Loucy (cell line): ENCODE results near the gene CSAD.
A peak's percentile ranks its signal among the peaks of the same experiment; 100 is the strongest.

Experiments
- H2AFZ ChIP-seq: fragments of 200-600 bp; sonication (generic); 2 replicates; pipeline ENCODE4 v1.6.0; 2016; ENCODE audit warnings: antibody characterized with exemption, mild to moderate bottlenecking, low read length, moderate library complexity
- H3F3A ChIP-seq: fragments of 200-600 bp; 2 replicates; pipeline ENCODE4 v1.6.0; 2016; ENCODE audit warnings: antibody characterized with exemption, low read depth, mild to moderate bottlenecking
- H3K27me3 ChIP-seq: fragments of 200-600 bp; sonication (generic); 2 replicates; pipeline ENCODE4 v1.6.1; 2014; ENCODE audit warnings: low read length, mild to moderate bottlenecking; ENCODE audit not compliant: insufficient read depth, poor library complexity, severe bottlenecking
- H3K36me3 ChIP-seq: fragments of 200-600 bp; sonication (generic); 2 replicates; pipeline ENCODE4 v1.6.1; 2016; ENCODE audit warnings: low read length; ENCODE audit not compliant: insufficient read depth
- H3K4me1 ChIP-seq: fragments of 200-600 bp; sonication (generic); 2 replicates; pipeline ENCODE4 v1.5.1; 2014; ENCODE audit warnings: low read length, mild to moderate bottlenecking; ENCODE audit not compliant: insufficient read depth, poor library complexity, severe bottlenecking
- H3K4me2 ChIP-seq: fragments of 200-600 bp; sonication (generic); 2 replicates; pipeline ENCODE4 v1.6.0; 2014; ENCODE audit warnings: antibody characterized with exemption, low read length, low read depth, mild to moderate bottlenecking; ENCODE audit not compliant: poor library complexity, severe bottlenecking
- H3K4me3 ChIP-seq: fragments of 200-600 bp; sonication (generic); 2 replicates; pipeline ENCODE4 v1.5.1; 2014; ENCODE audit warnings: low read length, mild to moderate bottlenecking, mixed read lengths; ENCODE audit not compliant: poor library complexity, severe bottlenecking
- H3K79me2 ChIP-seq: fragments of 200-600 bp; sonication (generic); 2 replicates; pipeline ENCODE4 v1.6.1; 2014; ENCODE audit warnings: low read length; ENCODE audit not compliant: insufficient read depth
- H3K9ac ChIP-seq: fragments of 200-600 bp; sonication (generic); 2 replicates; pipeline ENCODE4 v1.6.0; 2014; ENCODE audit warnings: mild to moderate bottlenecking, low read depth, low read length, moderate library complexity; ENCODE audit not compliant: poor library complexity, severe bottlenecking
- H3K9me2 ChIP-seq: fragments of 200-600 bp; sonication (generic); replicated peaks from 2 replicates; pipeline ENCODE4 v1.6.1; 2016; ENCODE audit warnings: low read depth, low read length, mixed read lengths
- H3K9me3 ChIP-seq: fragments of 200-600 bp; sonication (generic); 2 replicates; pipeline ENCODE4 v1.6.1; 2014; ENCODE audit warnings: mild to moderate bottlenecking, antibody characterized with exemption, low read length, low read depth; ENCODE audit not compliant: insufficient read depth
- H4K20me1 ChIP-seq: fragments of 200-600 bp; sonication (generic); 2 replicates; pipeline ENCODE4 v1.6.0; 2014; ENCODE audit warnings: antibody characterized with exemption, low read length, mild to moderate bottlenecking; ENCODE audit not compliant: insufficient read depth, poor library complexity, severe bottlenecking
- EZH2phosphoT487 ChIP-seq: fragments of 200-600 bp; IDR thresholded peaks from 2 replicates; pipeline ENCODE4 v1.6.1; 2018; ENCODE audit warnings: antibody characterized with exemption, mild to moderate bottlenecking, moderate library complexity, borderline replicate concordance
- TF ChIP-seq, protein P1 (sequence below): fragments of 200-600 bp; sonication (generic); conservative IDR thresholded peaks from 2 replicates; pipeline ENCODE4 v1.5.1; 2014; ENCODE audit warnings: mild to moderate bottlenecking, antibody characterized with exemption, low read length

Gene CSAD

DNA sequence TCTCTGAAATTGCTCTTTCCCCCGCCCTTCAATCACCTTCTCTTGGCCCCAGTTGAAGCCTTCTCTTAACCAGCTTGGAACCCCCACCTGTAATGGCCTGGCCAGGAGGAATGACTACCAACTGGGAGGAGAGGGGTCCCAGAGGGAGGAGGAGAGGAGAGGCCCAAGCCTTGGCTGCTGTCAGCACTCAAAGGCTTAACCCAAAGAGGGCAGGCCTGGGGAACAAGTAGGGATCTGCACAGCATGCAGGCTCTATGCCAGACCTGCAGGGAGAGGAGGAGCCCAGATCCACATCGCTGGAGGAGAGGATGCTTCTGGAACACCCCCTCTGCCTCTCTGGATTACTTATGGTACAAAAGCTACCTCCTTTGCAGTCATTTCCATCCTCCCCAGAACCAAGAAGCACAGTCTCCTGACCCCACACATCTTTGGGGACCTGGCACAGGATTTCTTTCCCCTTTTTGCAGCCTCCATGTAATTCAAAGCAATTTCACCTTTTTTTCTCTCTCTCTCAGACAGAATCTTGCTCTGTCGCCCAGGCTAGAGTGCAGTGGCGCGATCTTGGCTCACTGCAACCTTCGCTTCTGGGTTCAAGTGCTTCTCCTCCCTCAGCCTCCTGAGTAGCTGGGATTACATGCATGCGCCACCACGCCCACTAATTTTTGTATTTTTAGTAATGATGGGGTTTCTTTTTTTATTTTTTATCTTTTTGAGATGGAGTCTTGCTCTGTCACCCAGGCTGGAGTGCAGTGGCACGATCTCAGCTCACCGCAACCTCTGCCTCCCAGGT, 45.1 kb upstream of the CSAD start:
- Histone ChIP-seq H3K79me2 (no peaks in the 10 kb centered on the region), H3K27me3 (no peaks in the 10 kb centered on the region), H2AFZ (no peak overlapping the region), H3K9me2 (no peaks in the 10 kb centered on the region), H3K9ac (no peak overlapping the region), H3F3A (peaks cover 12% of the 10 kb centered on the region), H4K20me1 (no peaks in the 10 kb centered on the region), H3K36me3 (no peaks in the 10 kb centered on the region), H3K4me2 (no peak overlapping the region), H3K9me3 (no peaks in the 10 kb centered on the region), H3K4me1 (peaks cover 36% of the 10 kb centered on the region), H3K4me3 (no peak overlapping the region)
- no peak for TF ChIP-seq EZH2phosphoT487
- TF ChIP-seq, protein P1, sequence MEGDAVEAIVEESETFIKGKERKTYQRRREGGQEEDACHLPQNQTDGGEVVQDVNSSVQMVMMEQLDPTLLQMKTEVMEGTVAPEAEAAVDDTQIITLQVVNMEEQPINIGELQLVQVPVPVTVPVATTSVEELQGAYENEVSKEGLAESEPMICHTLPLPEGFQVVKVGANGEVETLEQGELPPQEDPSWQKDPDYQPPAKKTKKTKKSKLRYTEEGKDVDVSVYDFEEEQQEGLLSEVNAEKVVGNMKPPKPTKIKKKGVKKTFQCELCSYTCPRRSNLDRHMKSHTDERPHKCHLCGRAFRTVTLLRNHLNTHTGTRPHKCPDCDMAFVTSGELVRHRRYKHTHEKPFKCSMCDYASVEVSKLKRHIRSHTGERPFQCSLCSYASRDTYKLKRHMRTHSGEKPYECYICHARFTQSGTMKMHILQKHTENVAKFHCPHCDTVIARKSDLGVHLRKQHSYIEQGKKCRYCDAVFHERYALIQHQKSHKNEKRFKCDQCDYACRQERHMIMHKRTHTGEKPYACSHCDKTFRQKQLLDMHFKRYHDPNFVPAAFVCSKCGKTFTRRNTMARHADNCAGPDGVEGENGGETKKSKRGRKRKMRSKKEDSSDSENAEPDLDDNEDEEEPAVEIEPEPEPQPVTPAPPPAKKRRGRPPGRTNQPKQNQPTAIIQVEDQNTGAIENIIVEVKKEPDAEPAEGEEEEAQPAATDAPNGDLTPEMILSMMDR: no peak

DNA sequence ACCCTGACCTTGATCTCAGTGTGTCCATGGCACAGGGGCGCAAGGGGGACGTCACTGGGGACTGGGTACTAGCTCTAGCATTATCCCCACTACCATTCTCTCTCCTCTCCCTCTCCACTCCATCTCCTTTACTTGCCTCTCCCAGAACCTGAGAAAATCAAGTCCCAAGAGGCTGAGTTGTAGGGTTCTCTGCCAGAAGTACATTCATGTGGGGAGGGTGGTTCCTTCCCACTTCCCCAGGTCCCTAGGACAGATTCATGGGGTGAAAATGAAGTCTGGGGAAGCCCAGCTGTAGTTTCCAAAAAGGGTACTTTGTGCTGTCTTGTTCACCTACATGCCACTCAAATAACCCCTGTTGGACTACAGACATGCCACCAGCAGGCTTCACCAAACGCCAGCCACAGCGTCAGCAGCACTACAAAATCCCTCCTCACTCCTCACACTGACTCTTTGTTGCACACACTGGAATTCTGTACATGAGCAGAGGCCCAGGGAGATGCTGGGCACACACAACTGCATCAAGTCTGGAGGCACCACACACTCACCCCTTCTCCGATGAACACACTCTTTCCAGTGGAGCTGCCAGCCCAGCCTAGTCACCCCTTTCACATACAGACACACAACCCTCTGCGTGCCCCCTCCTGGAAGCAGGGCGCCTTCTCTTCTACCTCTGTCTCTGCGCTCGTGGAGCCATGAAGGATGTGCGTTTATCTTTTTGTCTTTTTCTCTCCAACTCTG, 44.3 kb upstream of the CSAD start:
- Histone ChIP-seq H3K36me3 (no peaks in the 10 kb centered on the region), H3K27me3 (no peaks in the 10 kb centered on the region), H4K20me1 (no peaks in the 10 kb centered on the region), H3K4me1 (peaks cover 42% of the 10 kb centered on the region), H3K4me3 (no peak overlapping the region), H3F3A (peaks cover 15% of the 10 kb centered on the region), H3K9me2 (no peaks in the 10 kb centered on the region), H2AFZ (no peak overlapping the region), H3K9ac (no peak overlapping the region), H3K9me3 (no peaks in the 10 kb centered on the region), H3K4me2 (no peak overlapping the region), H3K79me2 (no peaks in the 10 kb centered on the region)
- no peak for TF ChIP-seq EZH2phosphoT487
- TF ChIP-seq, protein P1: no peak

DNA sequence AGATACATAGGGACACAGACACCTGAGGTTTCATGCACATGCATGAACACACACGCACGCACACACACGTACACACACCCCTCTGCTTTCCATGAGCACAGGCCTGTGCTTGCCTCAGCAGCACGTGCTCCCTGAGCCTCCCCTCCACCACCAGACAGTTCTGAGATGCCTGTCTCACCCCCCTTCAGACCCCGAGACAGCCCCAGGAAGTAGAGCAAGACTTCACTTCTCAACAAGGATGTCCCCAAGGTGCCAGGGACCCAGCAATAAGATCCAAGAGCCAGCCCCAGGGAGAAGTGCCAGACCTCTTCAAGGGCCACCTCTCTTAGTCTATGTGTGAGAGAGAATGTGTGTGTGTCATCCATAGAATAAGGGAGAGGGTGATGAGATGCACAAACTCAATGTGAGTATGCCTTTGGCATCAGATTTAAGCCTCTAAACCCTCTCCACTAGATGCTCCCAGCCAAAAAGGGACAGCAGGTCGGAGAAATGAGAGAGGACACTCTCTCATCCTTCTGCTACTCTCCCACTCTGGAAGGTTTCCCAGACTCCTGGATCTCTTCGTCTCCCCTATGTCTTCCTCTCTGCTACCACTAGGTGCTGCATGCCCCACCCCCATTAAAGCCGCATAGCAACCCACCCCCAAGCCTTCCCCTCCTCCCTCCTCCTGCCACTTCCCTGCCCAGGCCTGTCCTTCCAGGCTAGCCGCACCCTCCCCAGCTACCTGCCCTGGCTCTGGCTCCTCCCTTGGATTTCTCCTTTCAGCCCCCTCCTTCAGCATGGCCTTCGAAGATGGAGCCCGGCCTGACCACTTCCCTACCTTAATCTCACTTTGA, 43.6 kb upstream of the CSAD start:
- peak overlapping the region; percentile 87 for H3K4me3 ChIP-seq
- H4K20me1 ChIP-seq: no peaks in the 10 kb centered on the region
- H3K79me2 ChIP-seq: no peaks in the 10 kb centered on the region
- H3K9me2 ChIP-seq: no peaks in the 10 kb centered on the region
- peak overlapping the region; percentile 94 for H3K4me2 ChIP-seq
- H3F3A ChIP-seq: peaks cover 15% of the 10 kb centered on the region
- H3K27me3 ChIP-seq: no peaks in the 10 kb centered on the region
- peaks cover 47% of the 10 kb centered on the region for H3K4me1 ChIP-seq
- peak overlapping the region; percentile 65 for H3K9ac ChIP-seq
- no peaks in the 10 kb centered on the region for H3K9me3 ChIP-seq
- H3K36me3 ChIP-seq: no peaks in the 10 kb centered on the region
- H2AFZ ChIP-seq: no peak overlapping the region
- TF ChIP-seq EZH2phosphoT487: no peak
- TF ChIP-seq, protein P1: peak; percentile 48
